Measurements from ENCODE around the gene RASAL2. TPM values are rescaled to one million over a fixed set of nuclear protein-coding genes. Genes with fewer than 3 reads are reported as not detected.

RASAL2 gene
- polyA plus RNA-seq, 1 experiment, result 27.7 TPM

GRCh38 chr1:178133239-178133989, 39.5 kb downstream of the RASAL2 start:
- DNase-seq (ENCODE audit: low read depth), result no peak
- no peaks in the 10 kb centered on the region for H3K27me3 ChIP-seq (ENCODE audit: control insufficient read depth, insufficient read depth, low read length)
- ChIA-PET CTCF (interaction anchor here (1.1 to 1.3 kb wide), 2 partner anchors 101 to 185 kb away, joined by 3 read pairs; no protein-coding TSS in a partner anchor), POLR2A (interaction anchor here (0.6 kb wide), 1 partner anchor 35 kb away, joined by 3 read pairs; no protein-coding TSS in a partner anchor)
- H3K4me3 ChIP-seq (ENCODE audit: low read depth, low read length), result no peak overlapping the region
- TF ChIP-seq CTCF (IDR thresholded peaks at IDR 0.05; ENCODE audit: insufficient read depth, low read depth, low read length), result no peak
- H3K36me3 ChIP-seq (ENCODE audit: control insufficient read depth, insufficient read depth, low read length), result no peaks in the 10 kb centered on the region

DNA sequence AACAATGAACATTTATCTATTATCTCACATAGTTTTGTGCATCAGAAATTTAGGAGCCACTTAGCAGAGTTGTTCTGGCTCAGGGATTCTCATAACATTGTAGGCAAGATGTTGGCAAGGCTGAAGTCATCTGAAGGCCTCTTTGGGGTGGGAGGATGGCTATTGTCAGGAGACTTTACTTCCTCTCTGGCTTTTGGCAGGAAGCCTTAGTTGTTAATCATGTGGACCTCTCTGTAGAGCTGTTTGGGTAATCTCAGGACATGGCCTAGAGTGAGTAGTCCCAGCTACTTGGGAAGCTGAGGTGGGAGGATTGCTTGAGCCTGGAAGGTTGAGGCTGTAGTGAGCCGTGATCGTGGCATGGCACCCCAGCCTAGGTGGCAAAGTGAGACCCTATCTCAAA, 40.2 kb downstream of the RASAL2 start:
- POLR2A ChIA-PET, result interaction anchor here (0.6 kb wide), 1 partner anchor 34 kb away, joined by 3 read pairs; no protein-coding TSS in a partner anchor
- no peak for TF ChIP-seq CTCF (IDR thresholded peaks at IDR 0.05; ENCODE audit: insufficient read depth, low read depth, low read length)
- H3K4me3 ChIP-seq (ENCODE audit: low read depth, low read length), result no peak overlapping the region
- no peak for DNase-seq (ENCODE audit: low read depth)
- CTCF ChIA-PET, result interaction anchor here (0.6 to 1.1 kb wide), 2 partner anchors 49 to 186 kb away, joined by 3 to 5 read pairs; no protein-coding TSS in a partner anchor
- no peaks in the 10 kb centered on the region for H3K36me3 ChIP-seq (ENCODE audit: control insufficient read depth, insufficient read depth, low read length)
- no peaks in the 10 kb centered on the region for H3K27me3 ChIP-seq (ENCODE audit: control insufficient read depth, insufficient read depth, low read length)

DNA sequence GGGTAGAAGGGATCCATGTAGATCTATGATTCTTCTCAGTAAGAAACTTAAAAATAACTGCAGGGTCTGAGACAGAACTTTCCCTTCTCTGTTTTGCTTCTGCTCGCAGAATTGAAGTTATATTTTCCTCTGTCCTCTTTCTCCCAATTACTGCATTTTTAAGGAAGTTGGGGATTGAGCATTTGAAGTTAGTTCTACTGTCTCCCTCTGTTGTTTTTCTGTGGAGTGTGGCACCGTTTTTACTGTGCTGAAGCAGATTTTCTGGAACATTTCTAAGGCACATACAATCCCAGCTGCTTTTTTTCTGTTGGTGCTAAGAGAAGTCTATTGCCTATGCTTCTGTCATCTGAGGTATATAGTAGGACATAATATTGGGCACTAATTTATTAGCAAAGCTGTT, 43.3 kb downstream of the RASAL2 start:
- CTCF ChIA-PET, result interaction anchor here (1.4 kb wide), 1 partner anchor 108 kb away, joined by 3 read pairs; no protein-coding TSS in a partner anchor

GRCh38 chr1:178142806-178143205, 48.9 kb downstream of the RASAL2 start:
- Histone ChIP-seq H3K27me3 (ENCODE audit: control insufficient read depth, insufficient read depth, low read length) (no peaks in the 10 kb centered on the region), H3K36me3 (ENCODE audit: control insufficient read depth, insufficient read depth, low read length) (no peaks in the 10 kb centered on the region), H3K4me3 (ENCODE audit: low read depth, low read length) (no peak overlapping the region)
- ChIA-PET POLR2A (no interaction called here), CTCF (no interaction called here)
- no peak for TF ChIP-seq CTCF (IDR thresholded peaks at IDR 0.05; ENCODE audit: insufficient read depth, low read depth, low read length)
- no peak for DNase-seq (ENCODE audit: low read depth)

More for the DNA sequence above, 43.3 kb downstream of the RASAL2 start:
- no peaks in the 10 kb centered on the region for H3K36me3 ChIP-seq (ENCODE audit: control insufficient read depth, insufficient read depth, low read length)
- no peak for DNase-seq (ENCODE audit: low read depth)
- no peaks in the 10 kb centered on the region for H3K27me3 ChIP-seq (ENCODE audit: control insufficient read depth, insufficient read depth, low read length)
- H3K4me3 ChIP-seq (ENCODE audit: low read depth, low read length), result no peak overlapping the region
- POLR2A ChIA-PET, result no interaction called here
- TF ChIP-seq CTCF (IDR thresholded peaks at IDR 0.05; ENCODE audit: insufficient read depth, low read depth, low read length), result no peak

GRCh38 chr1:178143730-178144690, 50.1 kb downstream of the RASAL2 start:
- Histone ChIP-seq H3K4me3 (ENCODE audit: low read depth, low read length) (no peak overlapping the region), H3K36me3 (ENCODE audit: control insufficient read depth, insufficient read depth, low read length) (no peaks in the 10 kb centered on the region), H3K27me3 (ENCODE audit: control insufficient read depth, insufficient read depth, low read length) (no peaks in the 10 kb centered on the region)
- ChIA-PET CTCF (no interaction called here), POLR2A (no interaction called here)
- DNase-seq (ENCODE audit: low read depth), result no peak
- no peak for TF ChIP-seq CTCF (IDR thresholded peaks at IDR 0.05; ENCODE audit: insufficient read depth, low read depth, low read length)
